ENCODE results near the gene MUC16. TPM values are rescaled to one million over a fixed set of nuclear protein-coding genes. Genes with fewer than 3 reads are reported as not detected.

The MUC16 gene
- total RNA-seq, 1 donor from 2014 or later = not detected

GRCh38 chr19:8986296-8986695 is 23.9 kb downstream of the MUC16 start:
- H3K27me3 Mint-ChIP-seq (ENCODE audit: unreplicated experiment) = peaks cover 6% of the 10 kb centered on the region
- H3K36me3 Mint-ChIP-seq (ENCODE audit: low read depth, unreplicated experiment) = no peaks in the 10 kb centered on the region
- no peak overlapping the region for H3K27ac Mint-ChIP-seq (ENCODE audit: unreplicated experiment)
- DNase-seq (ENCODE audit: low spot score) = no peak
- no peaks in the 10 kb centered on the region for H3K4me1 Mint-ChIP-seq (ENCODE audit: unreplicated experiment)
- H3K4me3 Mint-ChIP-seq (ENCODE audit: unreplicated experiment) = no peak overlapping the region
- TF ChIP-seq CTCF (IDR thresholded peaks at IDR 0.05; ENCODE audit: unreplicated experiment) = no peak
- peaks cover 9% of the 10 kb centered on the region for H3K9me3 Mint-ChIP-seq (ENCODE audit: unreplicated experiment)

- peaks cover 28% of the 10 kb centered on the region for H3K9me3 Mint-ChIP-seq (ENCODE audit: unreplicated experiment)
Observed at GRCh38 chr19:8973501-8974091, 36.6 kb downstream of the MUC16 start.

GRCh38 chr19:8965887-8966286 is 44.3 kb downstream of the MUC16 start:
- no peaks in the 10 kb centered on the region for H3K4me1 Mint-ChIP-seq (ENCODE audit: unreplicated experiment)
- peak overlapping the region; percentile 45 for H3K4me3 Mint-ChIP-seq (ENCODE audit: unreplicated experiment)
- TF ChIP-seq CTCF (IDR thresholded peaks at IDR 0.05; ENCODE audit: unreplicated experiment) = no peak
- DNase-seq (ENCODE audit: low spot score) = no peak
- H3K27ac Mint-ChIP-seq (ENCODE audit: unreplicated experiment) = no peak overlapping the region
- H3K9me3 Mint-ChIP-seq (ENCODE audit: unreplicated experiment) = peaks cover 26% of the 10 kb centered on the region
- H3K36me3 Mint-ChIP-seq (ENCODE audit: low read depth, unreplicated experiment) = peaks cover 6% of the 10 kb centered on the region
- peaks cover 12% of the 10 kb centered on the region for H3K27me3 Mint-ChIP-seq (ENCODE audit: unreplicated experiment)

More at GRCh38 chr19:8973501-8974091, 36.6 kb downstream of the MUC16 start:
- no peaks in the 10 kb centered on the region for H3K4me1 Mint-ChIP-seq (ENCODE audit: unreplicated experiment)
- no peak for DNase-seq (ENCODE audit: low spot score)
- no peak overlapping the region for H3K4me3 Mint-ChIP-seq (ENCODE audit: unreplicated experiment)
- TF ChIP-seq CTCF (IDR thresholded peaks at IDR 0.05; ENCODE audit: unreplicated experiment) = no peak
- peaks cover 3% of the 10 kb centered on the region for H3K27me3 Mint-ChIP-seq (ENCODE audit: unreplicated experiment)
- H3K27ac Mint-ChIP-seq (ENCODE audit: unreplicated experiment) = peak overlapping the region; percentile 58
- peaks cover 13% of the 10 kb centered on the region for H3K36me3 Mint-ChIP-seq (ENCODE audit: low read depth, unreplicated experiment)

Other genes with a start within 250 kb of the MUC16 start
- gene ZNF558, start 178.1 kb downstream of the MUC16 start, total RNA-seq (ENCODE audit: unreplicated experiment) = not detected
- not detected for gene MBD3L1, start 178.0 kb downstream of the MUC16 start, total RNA-seq (ENCODE audit: unreplicated experiment)
- not detected for gene OR1M1, start 76.7 kb upstream of the MUC16 start, total RNA-seq (ENCODE audit: unreplicated experiment)
- not detected for gene OR7G2, start 97.1 kb upstream of the MUC16 start, total RNA-seq (ENCODE audit: unreplicated experiment)
- not detected for gene OR7G1, start 105.4 kb upstream of the MUC16 start, total RNA-seq (ENCODE audit: unreplicated experiment)
- gene OR7G3, start 116.5 kb upstream of the MUC16 start, total RNA-seq (ENCODE audit: unreplicated experiment) = not detected
- gene ZNF317, start 130.0 kb upstream of the MUC16 start, total RNA-seq (ENCODE audit: unreplicated experiment) = 27.1 TPM
- not detected for gene OR7D2, start 168.6 kb upstream of the MUC16 start, total RNA-seq (ENCODE audit: unreplicated experiment)
- not detected for gene OR7D4, start 209.2 kb upstream of the MUC16 start, total RNA-seq (ENCODE audit: unreplicated experiment)
- gene OR7E24, start 240.5 kb upstream of the MUC16 start, total RNA-seq (ENCODE audit: unreplicated experiment) = not detected